Endothelial cell of umbilical vein (primary cell): Measurements from ENCODE around the gene CARHSP1. TPM values are rescaled to one million over a fixed set of nuclear protein-coding genes. Genes with fewer than 3 reads are reported as not detected.
"Not testable (repeated sequence)": the region's sequence is repeated elsewhere in the genome, so short reads cannot be mapped to it uniquely, and the experiment has no call there.

ENCODE experiments used
- BruUV-seq: library from RNA; stranded (reverse); fragments of 400-500 nt; replicated peaks from 2 replicates; lab custom pipeline; 2021; lab: Mats Ljungman, UMichigan
- CTCF ChIA-PET: fragments of 300-600, 350-600 bp; sonication (Branson Sonifier 250); formaldehyde crosslinking; loops from one replicate; lab custom pipeline; 2021; ENCODE audit warnings: antibody characterized with exemption, inconsistent platforms; lab: Charles Lee
- POLR2A ChIA-PET: fragments of 300-600, 350-600 bp; sonication (Branson Sonifier 250); formaldehyde crosslinking; loops from one replicate; lab custom pipeline; 2021; ENCODE audit warnings: antibody characterized with exemption, inconsistent platforms; lab: Charles Lee
- DNase-seq: peaks from one replicate; pipeline ENCODE4 v3.0.0-alpha.2; 2011; ENCODE audit warnings: low read depth, low spot score
- FAIRE-seq: peaks from 2 replicates; lab custom pipeline; 2011; peaks lifted over from hg19 to GRCh38; lab: Jason Lieb, UNC
- H2AFZ ChIP-seq: 2 replicates; pipeline ENCODE4 v1.6.0; 2012; ENCODE audit warnings: low read depth, low read length, control low read depth, inconsistent platforms
- H3K27ac ChIP-seq: 2 replicates; pipeline ENCODE4 v1.5.1; 2011; ENCODE audit warnings: low read depth, mild to moderate bottlenecking, control low read depth, low read length, moderate library complexity; ENCODE audit not compliant: insufficient read depth
- H3K27me3 ChIP-seq, 2 experiments: 2 replicates each; pipeline versions ENCODE4 v1.6.0 to v1.6.1; 2011; ENCODE audit warnings: low read length in 2 of 2, mixed read lengths in 1 of 2; ENCODE audit not compliant: control insufficient read depth in 2 of 2, insufficient read depth in 2 of 2
- H3K36me3 ChIP-seq, 2 experiments: 2 replicates in 1 of 2; 3 replicates in 1 of 2; pipeline ENCODE4 v1.5.1; 2011; ENCODE audit warnings: low read length in 2 of 2, mild to moderate bottlenecking in 1 of 2, moderate library complexity in 1 of 2; ENCODE audit not compliant: control insufficient read depth in 2 of 2, insufficient read depth in 2 of 2; ENCODE audit errors: extremely low read depth in 1 of 2
- H3K4me1 ChIP-seq: 3 replicates; pipeline ENCODE4 v1.5.1; 2011; ENCODE audit warnings: mild to moderate bottlenecking, low read length; ENCODE audit not compliant: control insufficient read depth, insufficient read depth; ENCODE audit errors: extremely low read depth
- H3K4me2 ChIP-seq: 2 replicates; pipeline ENCODE4 v1.6.1; 2011; ENCODE audit warnings: low read length, control low read depth, mixed read lengths; ENCODE audit not compliant: insufficient read depth
- H3K4me3 ChIP-seq, 3 experiments: fragments of 200-600 bp in 1 of 3; sonication (generic), shearing (Covaris generic) in 1 of 3; replicated peaks in 1 of 3; 2 replicates each; pipeline ENCODE4 v1.5.1; 2011 to 2016; ENCODE audit warnings: control low read depth in 3 of 3, low read length in 3 of 3, mild to moderate bottlenecking in 2 of 3, inconsistent platforms in 1 of 3, low read depth in 1 of 3, moderate library complexity in 1 of 3; ENCODE audit not compliant: insufficient read depth in 1 of 3
- H3K79me2 ChIP-seq: 2 replicates; pipeline ENCODE4 v1.6.0; 2012; ENCODE audit warnings: low read length, inconsistent platforms; ENCODE audit not compliant: control insufficient read depth, insufficient read depth
- H3K9ac ChIP-seq: replicated peaks from 2 replicates; pipeline ENCODE3; 2011; ENCODE audit warnings: low read length, control low read depth; ENCODE audit not compliant: insufficient read depth; ENCODE audit errors: extremely low read depth
- H3K9me1 ChIP-seq: replicated peaks from 3 replicates; pipeline ENCODE4 v1.6.0; 2011; ENCODE audit warnings: mild to moderate bottlenecking, low read length; ENCODE audit not compliant: control insufficient read depth, insufficient read depth; ENCODE audit errors: extremely low read depth
- H3K9me3 ChIP-seq: replicated peaks from 2 replicates; pipeline ENCODE4 v1.5.1; 2012; ENCODE audit warnings: low read length, inconsistent platforms; ENCODE audit not compliant: control insufficient read depth, insufficient read depth
- H4K20me1 ChIP-seq: replicated peaks from 2 replicates; pipeline ENCODE3; 2011; ENCODE audit warnings: mild to moderate bottlenecking, low read length; ENCODE audit not compliant: control insufficient read depth, insufficient read depth; ENCODE audit errors: extremely low read depth
- CTCF ChIP-seq, 2 donors: IDR thresholded peaks; 1 replicate in 1 of 2; 2 replicates in 1 of 2; pipeline ENCODE4 v1.5.1; 2011; ENCODE audit warnings: low read length in 2 of 2, mild to moderate bottlenecking in 2 of 2, moderate library complexity in 2 of 2, control low read depth in 1 of 2, inconsistent platforms in 1 of 2, low read depth in 1 of 2; ENCODE audit not compliant: insufficient read depth in 1 of 2; ENCODE audit errors: extremely low read depth in 1 of 2
- EZH2 ChIP-seq: IDR thresholded peaks from 2 replicates; pipeline ENCODE4 v1.6.1; 2012; ENCODE audit warnings: borderline replicate concordance, low read depth, mild to moderate bottlenecking, moderate library complexity, low read length, inconsistent platforms; ENCODE audit not compliant: severe bottlenecking
- FOS ChIP-seq: IDR thresholded peaks from 2 replicates; pipeline ENCODE4 v1.6.1; 2011; ENCODE audit warnings: mild to moderate bottlenecking, low read length, moderate library complexity, borderline replicate concordance; ENCODE audit not compliant: insufficient read depth
- GATA2 ChIP-seq: IDR thresholded peaks from 2 replicates; pipeline ENCODE4 v1.7.0; 2011; ENCODE audit warnings: low read depth, mild to moderate bottlenecking, moderate library complexity, mixed read lengths, low read length; ENCODE audit not compliant: insufficient read length, insufficient read depth
- JUN ChIP-seq: IDR thresholded peaks from 2 replicates; pipeline ENCODE4 v1.6.1; 2011; ENCODE audit warnings: borderline replicate concordance, low read depth; ENCODE audit not compliant: insufficient read length, insufficient read depth
- MAX ChIP-seq: IDR thresholded peaks from 2 replicates; pipeline ENCODE4 v1.6.1; 2011; ENCODE audit not compliant: insufficient read depth, insufficient read length
- MYC ChIP-seq: IDR thresholded peaks from one replicate; pipeline ENCODE4 v1.6.1; 2011; ENCODE audit warnings: mild to moderate bottlenecking, low read depth, low read length
- POLR2A ChIP-seq: IDR thresholded peaks from 2 replicates; pipeline ENCODE4 v1.6.1; 2012; ENCODE audit warnings: low read depth, mild to moderate bottlenecking, control low read depth, low read length
- POLR2AphosphoS5 ChIP-seq: IDR thresholded peaks from 2 replicates; pipeline ENCODE4 v1.6.1; 2012; ENCODE audit warnings: low read depth, mild to moderate bottlenecking, control low read depth, low read length, moderate library complexity; ENCODE audit not compliant: insufficient read depth
- dilution Hi-C: fragments of 300-500 bp; cut with MboI; formaldehyde crosslinking; loops from one replicate; pipeline ENCODE4 v1.15.0; 2019; ENCODE audit warnings: low sequenced_read_pairs; ENCODE audit not compliant: extremely low pct_ligation_motif_present
- intact Hi-C: fragments of 100-400 bp; cut with micrococcal nuclease; formaldehyde crosslinking; loops from one replicate; pipeline ENCODE4 v1.10.0; 2022
- polyA plus RNA-seq, 4 experiments: library from polyadenylated mRNA; depleted of rRNA in 3 of 4; stranded (reverse) in 3 of 4; unstranded in 1 of 4; fragments of >200 nt; gene quantifications; 2 replicates each; pipeline versions ENCODE4 v1.2.1 to v1.2.3, GENCODE V29; 2011 to 2012; ENCODE audit warnings: missing spikeins in 1 of 4
- total RNA-seq: library from RNA; stranded (reverse); gene quantifications from 2 replicates; pipeline ENCODE4 v1.2.3, GENCODE V29; 2021

CARHSP1 gene
- total and polyA plus RNA-seq, 2 donors (not counting 3 experiments of a cell fraction or from before 2014, with no cell fraction given), result 64.9 to 72.5 TPM

GRCh38 chr16:8845699-8846298 lies 23.0 kb downstream of the CARHSP1 start:
- DNase-seq (no peak), FAIRE-seq (no peak)
- CTCF ChIA-PET, result no interaction called here
- no peak overlapping the region for H3K9ac ChIP-seq
- POLR2A ChIA-PET, result no interaction called here
- peaks cover 9% of the 10 kb centered on the region for H3K79me2 ChIP-seq
- intact Hi-C loops (no loop called here), dilution Hi-C loops (no loop called here)
- H3K27me3 ChIP-seq, result no peaks in the 10 kb centered on the region
- no TSS peak for BruUV-seq
- H3K9me3 ChIP-seq, result no peaks in the 10 kb centered on the region
- no peak overlapping the region for H2AFZ ChIP-seq
- peaks cover 2 to 19% of the 10 kb centered on the region in 2 experiments for H3K36me3 ChIP-seq
- no peaks in the 10 kb centered on the region for H4K20me1 ChIP-seq
- no peak overlapping the region for H3K4me2 ChIP-seq
- no peak overlapping the region for H3K4me3 ChIP-seq
- no peak overlapping the region for H3K27ac ChIP-seq
- H3K4me1 ChIP-seq, result peaks cover 23% of the 10 kb centered on the region
- H3K9me1 ChIP-seq, result no peaks in the 10 kb centered on the region
- TF ChIP-seq CTCF (IDR thresholded peaks at IDR 0.05; ENCODE audit: extremely low read depth in 1 of 2, insufficient read depth in 1 of 2, low read depth in 1 of 2, low read length in 2 of 2), result no peak
- TF ChIP-seq POLR2A, result no peak
- TF ChIP-seq MAX, result no peak
- TF ChIP-seq FOS, result no peak
- TF ChIP-seq POLR2AphosphoS5, result no peak
- TF ChIP-seq JUN, result no peak
- no peak for TF ChIP-seq EZH2
- TF ChIP-seq GATA2, result no peak
- no peak for TF ChIP-seq MYC

- DNase-seq, H3K4me1 ChIP-seq, H2AFZ ChIP-seq, H3K36me3 ChIP-seq, POLR2A ChIA-PET, BruUV-seq, H4K20me1 ChIP-seq, dilution Hi-C loops, intact Hi-C loops, FAIRE-seq, H3K9me1 ChIP-seq, CTCF ChIA-PET, H3K27me3 ChIP-seq, H3K9ac ChIP-seq, H3K9me3 ChIP-seq, H3K4me2 ChIP-seq, H3K27ac ChIP-seq, H3K4me3 ChIP-seq: not testable (repeated sequence)
- H3K79me2 ChIP-seq, result peaks cover 13% of the 10 kb centered on the region
Observed at GRCh38 chr16:8843296-8843695, 25.5 kb downstream of the CARHSP1 start.

- H3K27ac ChIP-seq, H3K4me2 ChIP-seq, FAIRE-seq, H2AFZ ChIP-seq, H3K27me3 ChIP-seq, intact Hi-C loops, DNase-seq, H3K9me3 ChIP-seq, H4K20me1 ChIP-seq, H3K4me3 ChIP-seq, CTCF ChIA-PET, H3K9ac ChIP-seq, H3K36me3 ChIP-seq, BruUV-seq, H3K4me1 ChIP-seq, H3K9me1 ChIP-seq, POLR2A ChIA-PET, dilution Hi-C loops: not testable (repeated sequence)
- H3K79me2 ChIP-seq, result peaks cover 16% of the 10 kb centered on the region
Observed at GRCh38 chr16:8842016-8842415, 26.8 kb downstream of the CARHSP1 start.
